ENCODE data around the gene LIPE. TPM values are rescaled to one million over a fixed set of nuclear protein-coding genes. Genes with fewer than 3 reads are reported as not detected.
A peak's percentile ranks its signal among the peaks of the same experiment; 100 is the strongest.
"Not testable (repeated sequence)": the region's sequence is repeated elsewhere in the genome, so short reads cannot be mapped to it uniquely, and the experiment has no call there.

Gene LIPE
- total RNA-seq, 1 donor from 2014 or later, result 55.8 TPM

DNA sequence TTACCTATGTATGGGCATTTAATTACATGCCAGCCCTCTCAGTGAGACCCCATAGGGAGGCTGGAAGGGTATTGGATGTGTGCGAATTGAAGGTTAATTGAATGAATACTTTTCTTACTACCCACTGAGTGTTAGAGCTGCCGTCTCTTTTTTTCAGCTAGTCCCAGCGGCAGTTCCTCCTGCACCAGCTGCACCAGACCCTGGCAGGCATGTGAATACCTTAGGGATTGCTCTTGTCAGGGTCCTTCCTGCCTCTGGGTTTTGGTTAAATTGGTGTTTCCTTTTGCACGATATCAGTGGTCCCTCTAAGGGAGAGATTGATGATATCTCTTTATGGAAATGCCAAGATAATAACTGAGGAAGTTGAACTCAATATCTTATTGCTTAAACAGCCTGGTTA is 25.4 kb upstream of the LIPE start:
- Histone ChIP-seq H3K4me1 (peaks cover 26% of the 10 kb centered on the region), H3K9me3 (replicated peaks) (no peaks in the 10 kb centered on the region), H3K27ac (replicated peaks) (no peak overlapping the region), H3K27me3 (ENCODE audit: low read depth) (no peaks in the 10 kb centered on the region), H3K36me3 (no peaks in the 10 kb centered on the region), H3K4me3 (no peak overlapping the region)
- no peak for DNase-seq
- intact Hi-C loops (cut with micrococcal nuclease), result loop anchor here (5.0 kb wide), 1 partner anchor 75 kb away; the partner anchor contains the start of gene CEACAM1
- TF ChIP-seq CTCF (IDR thresholded peaks at IDR 0.05; ENCODE audit: borderline replicate concordance), result no peak

GRCh38 chr19:42450314-42450934 is 23.2 kb upstream of the LIPE start:
- intact Hi-C loops (cut with micrococcal nuclease), result loop anchor here (5.0 kb wide), 1 partner anchor 77 kb away; the partner anchor contains the start of gene CEACAM1
- DNase-seq, result peak; percentile 64
- H3K4me3 ChIP-seq, result no peak overlapping the region
- H3K9me3 ChIP-seq (replicated peaks), result no peaks in the 10 kb centered on the region
- peaks cover 18% of the 10 kb centered on the region for H3K4me1 ChIP-seq
- H3K27me3 ChIP-seq (ENCODE audit: low read depth), result peaks cover 7% of the 10 kb centered on the region
- H3K36me3 ChIP-seq, result no peaks in the 10 kb centered on the region
- H3K27ac ChIP-seq (replicated peaks), result peak overlapping the region; percentile 60
- peak; percentile 92 for TF ChIP-seq CTCF (IDR thresholded peaks at IDR 0.05; ENCODE audit: borderline replicate concordance)

GRCh38 chr19:42448306-42448705 is 21.1 kb upstream of the LIPE start:
- H3K36me3 ChIP-seq; H3K27ac ChIP-seq (replicated peaks); H3K4me3 ChIP-seq; H3K27me3 ChIP-seq (ENCODE audit: low read depth); intact Hi-C loops (cut with micrococcal nuclease); DNase-seq; H3K9me3 ChIP-seq (replicated peaks): not testable (repeated sequence)
- H3K4me1 ChIP-seq, result peaks cover 17% of the 10 kb centered on the region

- no peaks in the 10 kb centered on the region for H3K36me3 ChIP-seq
- no peaks in the 10 kb centered on the region for H3K9me3 ChIP-seq (replicated peaks)
- H3K4me3 ChIP-seq, result no peak overlapping the region
- intact Hi-C loops (cut with micrococcal nuclease), result no loop called here
- H3K27me3 ChIP-seq (ENCODE audit: low read depth), result peaks cover 9% of the 10 kb centered on the region
- TF ChIP-seq CTCF (IDR thresholded peaks at IDR 0.05; ENCODE audit: borderline replicate concordance), result no peak
- H3K27ac ChIP-seq (replicated peaks), result no peak overlapping the region
- no peak for DNase-seq
- peaks cover 16% of the 10 kb centered on the region for H3K4me1 ChIP-seq
These were observed 18.8 kb upstream of the LIPE start for GRCh38 chr19:42445948-42446347.

DNA sequence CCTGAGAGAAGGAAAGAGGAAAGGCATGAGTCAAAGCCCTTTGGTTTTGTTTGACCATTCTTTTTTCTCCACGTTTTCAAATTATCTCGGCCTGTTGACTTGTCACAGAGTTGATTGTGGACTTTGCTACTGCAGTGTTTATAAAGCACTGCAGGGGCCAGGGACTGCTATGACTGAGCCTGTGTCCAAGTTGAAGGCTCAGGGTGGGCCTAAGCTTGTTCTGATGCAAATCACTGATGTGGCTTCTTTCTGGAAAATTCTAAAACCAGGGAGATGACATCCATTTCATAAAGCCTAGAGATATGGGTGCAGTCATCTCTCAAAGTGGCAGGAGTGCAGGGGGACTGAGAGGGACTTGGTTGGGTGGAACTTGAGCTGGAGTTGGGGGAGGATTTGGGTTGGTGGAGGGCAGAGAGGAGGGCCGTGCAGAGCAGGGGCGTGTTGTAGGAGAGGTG is 16.8 kb upstream of the LIPE start:
- no peaks in the 10 kb centered on the region for H3K36me3 ChIP-seq
- no peaks in the 10 kb centered on the region for H3K9me3 ChIP-seq (replicated peaks)
- no peak overlapping the region for H3K27ac ChIP-seq (replicated peaks)
- peaks cover 12% of the 10 kb centered on the region for H3K4me1 ChIP-seq
- H3K4me3 ChIP-seq, result no peak overlapping the region
- intact Hi-C loops (cut with micrococcal nuclease), result no loop called here
- H3K27me3 ChIP-seq (ENCODE audit: low read depth), result peaks cover 9% of the 10 kb centered on the region
- TF ChIP-seq CTCF (IDR thresholded peaks at IDR 0.05; ENCODE audit: borderline replicate concordance), result no peak
- no peak for DNase-seq

- H3K4me1 ChIP-seq, result peaks cover 17% of the 10 kb centered on the region
- no peak for DNase-seq
- H3K27ac ChIP-seq (replicated peaks), result no peak within 1 kb of the TSS
- H3K4me3 ChIP-seq, result no peak within 1 kb of the TSS
- intact Hi-C loops (cut with micrococcal nuclease), result no loop called here
- TF ChIP-seq CTCF (IDR thresholded peaks at IDR 0.05; ENCODE audit: borderline replicate concordance), result no peak
- H3K9me3 ChIP-seq (replicated peaks), result no peaks in the 10 kb centered on the region
- H3K36me3 ChIP-seq, result no peaks in the 10 kb centered on the region
- H3K27me3 ChIP-seq (ENCODE audit: low read depth), result peaks cover 9% of the 10 kb centered on the region
These were observed 15.6 kb upstream of the LIPE start, which contains the start of gene CXCL17 for GRCh38 chr19:42442833-42443232. TSS of gene CXCL17 (minus strand) at chr19:42442946. CDS start at chr19:42442832, 114 bp downstream.

Data from left ventricle myocardium inferior (tissue), 1 donor.